GM12801 (cell line): ENCODE data around the gene FSIP1.

Source experiments
- CTCF ChIP-seq: IDR thresholded peaks from one replicate; pipeline ENCODE4 v1.5.1; 2011; ENCODE audit warnings: control low read depth; ENCODE audit not compliant: insufficient read length; ENCODE audit errors: extremely low read depth

The FSIP1 gene

GRCh38 chr15:39785139-39785538 lies 2.5 kb upstream of the FSIP1 start:
- TF ChIP-seq CTCF = no peak

GRCh38 chr15:39784638-39785037 lies 2.0 kb upstream of the FSIP1 start:
- no peak for TF ChIP-seq CTCF

- TF ChIP-seq CTCF = no peak
Measured at GRCh38 chr15:39784125-39784524, 1.5 kb upstream of the FSIP1 start.

- no peak for TF ChIP-seq CTCF
Measured at GRCh38 chr15:39783244-39783820, 691 bp upstream of the FSIP1 start.

- no peak for TF ChIP-seq CTCF
Measured at GRCh38 chr15:39781967-39782302, 706 bp downstream of the FSIP1 start.

GRCh38 chr15:39781147-39781966 lies 1.3 kb downstream of the FSIP1 start:
- TF ChIP-seq CTCF = no peak

- TF ChIP-seq CTCF = no peak
Measured at GRCh38 chr15:39778021-39778420, 4.6 kb downstream of the FSIP1 start.
